ENCODE results near the gene CPHXL.

CPHXL gene

GRCh38 chr16:75697571-75697970 lies 28.7 kb downstream of the CPHXL start:
- no peak for DNase-seq

GRCh38 chr16:75695708-75696107 lies 30.6 kb downstream of the CPHXL start:
- DNase-seq = peak in 1 of 4 experiments; percentile 2

GRCh38 chr16:75687361-75687760 lies 38.9 kb downstream of the CPHXL start:
- DNase-seq = no peak

GRCh38 chr16:75682308-75682707 lies 44.0 kb downstream of the CPHXL start:
- no peak for DNase-seq

GRCh38 chr16:75679366-75679765 lies 46.9 kb downstream of the CPHXL start:
- no peak for DNase-seq

- DNase-seq = no peak
Observed at GRCh38 chr16:75676909-75677308, 49.4 kb downstream of the CPHXL start, which contains the start of gene CPHXL2. TSS of gene CPHXL2 (minus strand) at chr16:75677009. CDS start at chr16:75676999, 10 bp downstream.

- no peak for DNase-seq
Observed at GRCh38 chr16:75667503-75667902, 58.8 kb downstream of the CPHXL start.
